ENCODE data around the gene SNX5.

Gene SNX5

DNA sequence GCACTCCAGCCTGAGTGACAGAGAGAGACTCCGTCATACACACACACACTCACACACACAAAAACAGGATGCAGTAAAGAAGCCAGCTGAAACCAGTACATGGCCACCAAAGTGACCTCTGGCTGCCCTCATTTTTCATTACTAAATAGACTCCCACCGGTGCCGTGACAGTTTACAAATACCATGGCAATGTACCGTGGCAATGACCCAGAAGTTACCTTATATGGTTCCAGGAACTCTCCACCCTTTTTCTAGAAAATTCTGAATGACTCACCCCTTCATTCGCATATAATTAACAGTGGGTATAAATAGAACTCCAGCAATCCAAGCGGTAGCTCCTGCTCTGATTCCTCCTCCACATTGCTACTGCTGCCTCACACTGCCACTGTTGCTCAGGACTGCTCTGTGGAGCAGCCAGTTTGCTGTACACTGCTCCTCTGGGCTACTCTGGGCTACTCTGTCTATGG, 57.7 kb downstream of the SNX5 start:
- Histone ChIP-seq H3K56ac (ENCODE audit: low read length) (no peak overlapping the region), H4K5ac (ENCODE audit: low read length) (no peak overlapping the region), H3K4me2 (ENCODE audit: low read length) (no peak overlapping the region), H3K9ac (ENCODE audit: low read length) (no peak overlapping the region), H3K18ac (ENCODE audit: low read length) (no peak overlapping the region), H3K4ac (ENCODE audit: low read depth, low read length) (no peak overlapping the region), H3K4me3 (ENCODE audit: low read length) (no peak overlapping the region), H3K36me3 (ENCODE audit: control insufficient read depth, insufficient read depth, low read length) (no peaks in the 10 kb centered on the region), H3K27me3 (ENCODE audit: insufficient read depth, low read length, poor library complexity) (no peaks in the 10 kb centered on the region), H2BK5ac (ENCODE audit: low read length) (no peak overlapping the region), H3K27ac (ENCODE audit: low read depth, low read length) (no peak overlapping the region), H2BK15ac (replicated peaks; ENCODE audit: low read depth) (no peak overlapping the region), H2AK5ac (ENCODE audit: low read length) (no peak overlapping the region), H3K4me1 (ENCODE audit: control insufficient read depth, low read depth, low read length) (no peaks in the 10 kb centered on the region), H3K23ac (ENCODE audit: low read length) (no peak overlapping the region), H4K8ac (ENCODE audit: low read depth, low read length) (no peak overlapping the region), H3K79me1 (ENCODE audit: low read length) (no peaks in the 10 kb centered on the region), H2BK120ac (ENCODE audit: low read depth, low read length) (no peak overlapping the region), H3K79me2 (ENCODE audit: control insufficient read depth, insufficient read depth, low read length) (no peaks in the 10 kb centered on the region)
- peak; percentile 67 for DNase-seq
- no CpG with 5 or more reads among the region's 6 CpGs for WGBS (ENCODE audit: extremely low coverage, insufficient coverage, low lambda C conversion rate)

DNA sequence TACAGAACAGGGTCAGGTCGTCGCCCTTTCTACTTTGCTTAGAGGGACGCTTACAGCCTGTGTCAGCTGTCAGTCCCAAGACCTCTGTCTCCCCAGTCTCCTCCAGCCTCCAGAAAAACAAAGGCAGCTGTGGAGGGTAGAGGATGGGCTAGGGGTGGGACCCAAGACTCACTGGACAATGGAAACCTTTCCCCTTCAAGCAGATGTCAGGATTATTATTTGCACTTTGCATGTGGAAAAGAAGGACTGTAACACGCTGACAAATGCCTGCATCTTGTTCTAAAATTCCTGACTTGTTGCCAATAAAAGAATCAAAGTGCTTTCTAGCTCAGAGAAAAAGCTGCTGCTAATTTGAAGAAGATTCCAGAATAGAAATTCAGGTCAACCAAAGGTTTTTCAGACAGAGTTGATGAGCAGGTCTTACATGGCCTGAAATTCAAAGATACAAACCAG, 58.7 kb downstream of the SNX5 start:
- Histone ChIP-seq H3K4me3 (ENCODE audit: low read length) (no peak overlapping the region), H3K9ac (ENCODE audit: low read length) (no peak overlapping the region), H3K79me1 (ENCODE audit: low read length) (no peaks in the 10 kb centered on the region), H3K56ac (ENCODE audit: low read length) (no peak overlapping the region), H3K79me2 (ENCODE audit: control insufficient read depth, insufficient read depth, low read length) (no peaks in the 10 kb centered on the region), H2BK120ac (ENCODE audit: low read depth, low read length) (no peak overlapping the region), H2BK5ac (ENCODE audit: low read length) (no peak overlapping the region), H3K4me2 (ENCODE audit: low read length) (no peak overlapping the region), H2BK15ac (replicated peaks; ENCODE audit: low read depth) (no peak overlapping the region), H3K27me3 (ENCODE audit: insufficient read depth, low read length, poor library complexity) (no peaks in the 10 kb centered on the region), H3K27ac (ENCODE audit: low read depth, low read length) (no peak overlapping the region), H3K4me1 (ENCODE audit: control insufficient read depth, low read depth, low read length) (no peaks in the 10 kb centered on the region), H3K36me3 (ENCODE audit: control insufficient read depth, insufficient read depth, low read length) (no peaks in the 10 kb centered on the region), H4K8ac (ENCODE audit: low read depth, low read length) (no peak overlapping the region), H3K23ac (ENCODE audit: low read length) (no peak overlapping the region), H2AK5ac (ENCODE audit: low read length) (no peak overlapping the region), H4K5ac (ENCODE audit: low read length) (no peak overlapping the region), H3K4ac (ENCODE audit: low read depth, low read length) (no peak overlapping the region), H3K18ac (ENCODE audit: low read length) (no peak overlapping the region)
- no CpG with 5 or more reads among the region's 4 CpGs for WGBS (ENCODE audit: extremely low coverage, insufficient coverage, low lambda C conversion rate)
- DNase-seq, result no peak

DNA sequence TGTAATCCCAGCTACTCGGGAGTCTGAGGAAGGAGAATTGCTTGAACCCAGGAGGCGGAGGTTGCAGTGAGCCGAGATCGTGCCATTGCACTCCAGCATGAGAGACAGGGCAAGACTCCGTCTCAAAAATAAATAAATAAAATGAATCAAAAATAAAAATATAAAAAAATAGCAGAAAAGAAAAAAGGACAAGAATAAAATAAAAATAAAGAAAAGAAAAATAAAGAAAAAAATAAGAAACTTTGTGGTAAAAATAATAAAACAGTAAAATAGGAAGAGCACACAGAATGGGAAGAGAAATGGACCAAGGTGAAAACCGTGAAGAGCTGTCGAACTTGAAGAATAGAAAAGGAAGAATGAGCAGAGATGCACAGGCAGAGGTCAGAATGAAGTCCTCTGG, 63.0 kb downstream of the SNX5 start:
- Histone ChIP-seq H3K79me1 (ENCODE audit: low read length) (no peaks in the 10 kb centered on the region), H4K5ac (ENCODE audit: low read length) (no peak overlapping the region), H3K9ac (ENCODE audit: low read length) (no peak overlapping the region), H2BK5ac (ENCODE audit: low read length) (no peak overlapping the region), H2BK120ac (ENCODE audit: low read depth, low read length) (no peak overlapping the region), H3K4me1 (ENCODE audit: control insufficient read depth, low read depth, low read length) (no peaks in the 10 kb centered on the region), H3K56ac (ENCODE audit: low read length) (no peak overlapping the region), H3K36me3 (ENCODE audit: control insufficient read depth, insufficient read depth, low read length) (no peaks in the 10 kb centered on the region), H2BK15ac (replicated peaks; ENCODE audit: low read depth) (no peak overlapping the region), H3K23ac (ENCODE audit: low read length) (no peak overlapping the region), H2AK5ac (ENCODE audit: low read length) (no peak overlapping the region), H4K8ac (ENCODE audit: low read depth, low read length) (no peak overlapping the region), H3K18ac (ENCODE audit: low read length) (no peak overlapping the region), H3K4me2 (ENCODE audit: low read length) (no peak overlapping the region), H3K27ac (ENCODE audit: low read depth, low read length) (no peak overlapping the region), H3K4ac (ENCODE audit: low read depth, low read length) (no peak overlapping the region), H3K79me2 (ENCODE audit: control insufficient read depth, insufficient read depth, low read length) (no peaks in the 10 kb centered on the region), H3K27me3 (ENCODE audit: insufficient read depth, low read length, poor library complexity) (no peaks in the 10 kb centered on the region), H3K4me3 (ENCODE audit: low read length) (no peak overlapping the region)
- WGBS (ENCODE audit: extremely low coverage, insufficient coverage, low lambda C conversion rate), result no CpG with 5 or more reads among the region's 7 CpGs
- DNase-seq, result no peak

DNA sequence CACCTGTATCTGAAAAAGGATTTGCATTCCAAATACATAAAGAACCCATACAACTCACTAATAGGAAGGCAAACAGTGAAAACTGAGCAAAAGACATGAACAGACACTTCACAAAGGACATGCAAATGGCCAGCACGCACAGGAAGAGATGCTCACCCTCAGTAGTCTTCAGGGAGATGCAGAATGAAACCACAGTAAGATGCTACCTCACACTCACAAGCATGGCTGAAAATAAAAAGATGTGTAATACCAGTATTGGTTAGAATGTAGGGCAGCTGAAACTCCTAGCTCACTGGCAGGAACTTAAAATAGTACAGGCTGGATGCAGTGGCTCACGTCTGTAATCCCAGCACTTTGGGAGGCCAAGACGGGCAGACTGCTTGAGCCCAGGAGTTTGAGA, 64.6 kb downstream of the SNX5 start:
- no peak overlapping the region for H3K4ac ChIP-seq (ENCODE audit: low read depth, low read length)
- no peak overlapping the region for H2BK120ac ChIP-seq (ENCODE audit: low read depth, low read length)
- H2BK5ac ChIP-seq (ENCODE audit: low read length), result no peak overlapping the region
- H3K4me3 ChIP-seq (ENCODE audit: low read length), result no peak overlapping the region
- H3K27me3 ChIP-seq (ENCODE audit: insufficient read depth, low read length, poor library complexity), result no peaks in the 10 kb centered on the region
- H3K18ac ChIP-seq (ENCODE audit: low read length), result no peak overlapping the region
- no peak overlapping the region for H2AK5ac ChIP-seq (ENCODE audit: low read length)
- no peak overlapping the region for H3K27ac ChIP-seq (ENCODE audit: low read depth, low read length)
- no peak overlapping the region for H4K5ac ChIP-seq (ENCODE audit: low read length)
- no peaks in the 10 kb centered on the region for H3K79me1 ChIP-seq (ENCODE audit: low read length)
- H4K8ac ChIP-seq (ENCODE audit: low read depth, low read length), result no peak overlapping the region
- no CpG with 5 or more reads among the region's 3 CpGs for WGBS (ENCODE audit: extremely low coverage, insufficient coverage, low lambda C conversion rate)
- H3K36me3 ChIP-seq (ENCODE audit: control insufficient read depth, insufficient read depth, low read length), result no peaks in the 10 kb centered on the region
- no peaks in the 10 kb centered on the region for H3K4me1 ChIP-seq (ENCODE audit: control insufficient read depth, low read depth, low read length)
- H3K4me2 ChIP-seq (ENCODE audit: low read length), result no peak overlapping the region
- H3K9ac ChIP-seq (ENCODE audit: low read length), result no peak overlapping the region
- no peak for DNase-seq
- H2BK15ac ChIP-seq (replicated peaks; ENCODE audit: low read depth), result no peak overlapping the region
- H3K23ac ChIP-seq (ENCODE audit: low read length), result no peak overlapping the region
- H3K79me2 ChIP-seq (ENCODE audit: control insufficient read depth, insufficient read depth, low read length), result no peaks in the 10 kb centered on the region
- H3K56ac ChIP-seq (ENCODE audit: low read length), result no peak overlapping the region

GRCh38 chr20:17902531-17903083, 66.0 kb downstream of the SNX5 start:
- Histone ChIP-seq H3K27ac (ENCODE audit: low read depth, low read length) (no peak overlapping the region), H3K4me2 (ENCODE audit: low read length) (no peak overlapping the region), H3K4me3 (ENCODE audit: low read length) (no peak overlapping the region), H2AK5ac (ENCODE audit: low read length) (no peak overlapping the region), H3K56ac (ENCODE audit: low read length) (no peak overlapping the region), H3K36me3 (ENCODE audit: control insufficient read depth, insufficient read depth, low read length) (no peaks in the 10 kb centered on the region), H3K79me2 (ENCODE audit: control insufficient read depth, insufficient read depth, low read length) (no peaks in the 10 kb centered on the region), H3K79me1 (ENCODE audit: low read length) (no peaks in the 10 kb centered on the region), H4K8ac (ENCODE audit: low read depth, low read length) (no peak overlapping the region), H4K5ac (ENCODE audit: low read length) (no peak overlapping the region), H2BK15ac (replicated peaks; ENCODE audit: low read depth) (no peak overlapping the region), H3K18ac (ENCODE audit: low read length) (no peak overlapping the region), H3K9ac (ENCODE audit: low read length) (no peak overlapping the region), H2BK120ac (ENCODE audit: low read depth, low read length) (no peak overlapping the region), H3K4ac (ENCODE audit: low read depth, low read length) (no peak overlapping the region), H3K27me3 (ENCODE audit: insufficient read depth, low read length, poor library complexity) (no peaks in the 10 kb centered on the region), H3K23ac (ENCODE audit: low read length) (no peak overlapping the region), H3K4me1 (ENCODE audit: control insufficient read depth, low read depth, low read length) (no peaks in the 10 kb centered on the region), H2BK5ac (ENCODE audit: low read length) (no peak overlapping the region)
- WGBS (ENCODE audit: extremely low coverage, insufficient coverage, low lambda C conversion rate), result no CpG with 5 or more reads among the region's 4 CpGs
- DNase-seq, result no peak

GRCh38 chr20:17901971-17902370, 66.6 kb downstream of the SNX5 start:
- Histone ChIP-seq H4K5ac (ENCODE audit: low read length) (no peak overlapping the region), H3K4ac (ENCODE audit: low read depth, low read length) (no peak overlapping the region), H3K4me2 (ENCODE audit: low read length) (no peak overlapping the region), H3K56ac (ENCODE audit: low read length) (no peak overlapping the region), H3K4me1 (ENCODE audit: control insufficient read depth, low read depth, low read length) (no peaks in the 10 kb centered on the region), H3K79me2 (ENCODE audit: control insufficient read depth, insufficient read depth, low read length) (no peaks in the 10 kb centered on the region), H3K23ac (ENCODE audit: low read length) (no peak overlapping the region), H3K36me3 (ENCODE audit: control insufficient read depth, insufficient read depth, low read length) (no peaks in the 10 kb centered on the region), H3K27me3 (ENCODE audit: insufficient read depth, low read length, poor library complexity) (no peaks in the 10 kb centered on the region), H2BK15ac (replicated peaks; ENCODE audit: low read depth) (no peak overlapping the region), H3K4me3 (ENCODE audit: low read length) (no peak overlapping the region), H3K79me1 (ENCODE audit: low read length) (no peaks in the 10 kb centered on the region), H2AK5ac (ENCODE audit: low read length) (no peak overlapping the region), H3K27ac (ENCODE audit: low read depth, low read length) (no peak overlapping the region), H4K8ac (ENCODE audit: low read depth, low read length) (no peak overlapping the region), H3K18ac (ENCODE audit: low read length) (no peak overlapping the region), H2BK120ac (ENCODE audit: low read depth, low read length) (no peak overlapping the region), H3K9ac (ENCODE audit: low read length) (no peak overlapping the region), H2BK5ac (ENCODE audit: low read length) (no peak overlapping the region)
- DNase-seq, result no peak
- WGBS (ENCODE audit: extremely low coverage, insufficient coverage, low lambda C conversion rate), result no CpG with 5 or more reads among the region's 4 CpGs

Data from mesendoderm (in vitro differentiated cells).